Fibroblast of peridontal ligament (primary cell): ENCODE results near the gene KPTN.

Experiments
- DNase-seq: peaks from one replicate; pipeline ENCODE4 v3.0.0-alpha.2; 2010; ENCODE audit errors: extremely low read depth

The KPTN gene

GRCh38 chr19:47469719-47470118, 14.3 kb downstream of the KPTN start:
- no peak for DNase-seq

GRCh38 chr19:47469363-47469700, 14.7 kb downstream of the KPTN start:
- no peak for DNase-seq

- no peak for DNase-seq
Measured at GRCh38 chr19:47467914-47468313, 16.1 kb downstream of the KPTN start.

- no peak for DNase-seq
Measured at GRCh38 chr19:47465957-47466356, 18.1 kb downstream of the KPTN start.

- DNase-seq = no peak
Measured at GRCh38 chr19:47464675-47465419, 19.2 kb downstream of the KPTN start.

- DNase-seq = no peak
Measured at GRCh38 chr19:47461876-47462275, 22.1 kb downstream of the KPTN start.

GRCh38 chr19:47459477-47459876, 24.5 kb downstream of the KPTN start:
- DNase-seq = no peak

- no peak for DNase-seq
Measured at GRCh38 chr19:47458672-47459071, 25.3 kb downstream of the KPTN start.

GRCh38 chr19:47456721-47457474, 27.1 kb downstream of the KPTN start:
- no peak for DNase-seq

- no peak for DNase-seq
Measured at GRCh38 chr19:47450478-47450877, 33.5 kb downstream of the KPTN start.

GRCh38 chr19:47448360-47448727, 35.7 kb downstream of the KPTN start:
- DNase-seq = no peak

GRCh38 chr19:47447470-47448359, 36.3 kb downstream of the KPTN start:
- no peak for DNase-seq

- DNase-seq = no peak
Measured at GRCh38 chr19:47446534-47447469, 37.2 kb downstream of the KPTN start.

GRCh38 chr19:47445937-47446402, 38.0 kb downstream of the KPTN start:
- DNase-seq = no peak

- no peak for DNase-seq
Measured at GRCh38 chr19:47445527-47445926, 38.5 kb downstream of the KPTN start.

- DNase-seq = no peak
Measured at GRCh38 chr19:47444388-47444821, 39.6 kb downstream of the KPTN start.

GRCh38 chr19:47443331-47443730, 40.7 kb downstream of the KPTN start:
- DNase-seq = no peak

- no peak for DNase-seq
Measured at GRCh38 chr19:47438793-47439220, 45.2 kb downstream of the KPTN start.

GRCh38 chr19:47437500-47437899, 46.5 kb downstream of the KPTN start:
- no peak for DNase-seq

- peak; percentile 58 for DNase-seq
Measured at GRCh38 chr19:47436712-47437401, 47.2 kb downstream of the KPTN start.
